DMS53 treated with DMSO at 0.1 percent for 48 hours (cell line): ENCODE results near the gene IL6ST.

Source experiments
- DNase-seq: peaks from one replicate; lab custom pipeline; 2025; ENCODE audit not compliant: unreplicated experiment; lab: John Stamatoyannopoulos, UW

The IL6ST gene

DNA sequence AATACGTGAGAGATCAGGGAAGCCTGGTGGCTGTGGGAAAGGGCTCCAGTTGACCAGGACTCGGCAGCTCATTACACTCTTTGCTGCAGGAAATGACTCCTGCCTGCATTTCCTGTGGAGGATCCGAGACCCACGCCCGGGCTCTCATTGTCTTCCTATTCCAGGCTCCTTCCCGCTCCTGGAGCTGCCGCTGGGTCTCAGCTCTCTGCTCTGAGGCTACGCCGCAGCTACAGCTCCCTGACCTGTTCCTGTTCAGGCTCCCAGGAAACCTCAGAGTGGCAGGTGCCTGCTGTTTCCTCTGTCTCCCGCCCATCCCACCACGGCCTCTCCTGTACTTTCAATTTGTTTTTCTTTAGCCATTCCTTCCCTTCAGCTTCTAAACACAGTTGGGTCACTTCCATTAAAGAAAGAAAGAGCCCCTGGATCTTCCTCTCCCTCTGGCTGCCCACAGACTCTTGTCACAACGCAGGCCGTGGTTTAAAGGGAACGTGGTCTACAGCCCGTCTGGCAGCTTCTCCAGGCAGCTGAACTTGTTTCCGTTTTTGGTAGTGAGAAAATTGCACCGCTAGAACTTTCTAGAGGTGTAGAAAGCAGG lies 71.5 kb downstream of the IL6ST start:
- DNase-seq: peak; percentile 68

DNA sequence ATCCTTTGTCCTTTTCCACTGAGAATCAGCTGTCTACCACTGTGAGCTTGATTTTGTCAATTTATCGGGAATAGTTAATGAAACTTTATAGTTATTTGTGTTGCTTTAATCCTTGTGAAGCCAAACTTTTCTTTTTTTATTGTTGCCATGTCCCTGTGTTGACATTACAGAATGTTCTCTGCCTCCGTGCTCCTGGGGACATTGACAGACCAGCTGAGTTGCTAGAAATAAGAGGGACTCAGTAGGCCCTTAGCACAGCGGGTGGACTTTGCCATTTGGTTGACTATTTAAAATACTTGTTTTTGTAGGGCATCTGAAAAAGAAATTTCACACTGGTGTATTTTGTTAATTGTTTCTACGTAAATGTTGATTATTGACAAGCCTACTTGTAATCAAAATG lies 73.1 kb downstream of the IL6ST start:
- DNase-seq: no peak

DNA sequence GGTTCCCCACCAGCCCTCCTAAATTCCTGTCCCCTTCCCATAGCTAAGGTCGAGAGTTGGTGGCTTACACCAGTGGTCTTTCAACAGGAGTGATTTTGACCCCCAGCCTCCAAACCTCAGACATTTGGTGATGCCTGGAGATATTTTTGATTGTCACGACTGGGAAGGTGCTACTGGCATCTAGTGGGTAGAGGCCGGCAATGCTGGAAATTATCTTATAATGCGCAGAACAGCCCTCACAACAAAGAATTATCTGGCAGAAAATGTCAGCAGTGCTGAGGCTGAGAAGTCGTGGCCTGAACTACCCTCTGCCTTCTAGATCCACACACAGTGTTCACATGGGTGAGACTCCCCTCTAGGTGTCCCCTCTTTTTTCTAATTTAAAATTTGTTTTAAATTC lies 74.0 kb downstream of the IL6ST start:
- DNase-seq: no peak

DNA sequence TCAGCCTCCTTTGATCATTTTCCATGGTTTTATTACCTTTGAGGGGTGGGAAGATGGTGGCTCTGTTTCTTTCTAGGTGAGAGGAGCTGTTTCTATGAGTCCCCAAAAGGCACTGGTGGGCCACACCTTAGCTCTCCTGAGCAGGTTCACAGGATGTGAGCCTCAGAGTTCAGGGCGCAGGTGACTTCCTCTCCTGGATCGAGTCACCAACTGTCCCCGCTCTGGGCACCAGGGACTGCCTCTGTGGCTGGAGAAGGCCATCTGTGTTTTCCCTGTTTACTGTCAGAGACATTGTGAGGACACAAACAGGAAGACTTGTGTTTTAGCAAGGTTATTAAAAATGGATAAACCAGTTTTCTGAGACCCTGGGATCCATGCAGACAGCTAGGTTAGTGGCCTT lies 75.1 kb downstream of the IL6ST start:
- no peak for DNase-seq

DNA sequence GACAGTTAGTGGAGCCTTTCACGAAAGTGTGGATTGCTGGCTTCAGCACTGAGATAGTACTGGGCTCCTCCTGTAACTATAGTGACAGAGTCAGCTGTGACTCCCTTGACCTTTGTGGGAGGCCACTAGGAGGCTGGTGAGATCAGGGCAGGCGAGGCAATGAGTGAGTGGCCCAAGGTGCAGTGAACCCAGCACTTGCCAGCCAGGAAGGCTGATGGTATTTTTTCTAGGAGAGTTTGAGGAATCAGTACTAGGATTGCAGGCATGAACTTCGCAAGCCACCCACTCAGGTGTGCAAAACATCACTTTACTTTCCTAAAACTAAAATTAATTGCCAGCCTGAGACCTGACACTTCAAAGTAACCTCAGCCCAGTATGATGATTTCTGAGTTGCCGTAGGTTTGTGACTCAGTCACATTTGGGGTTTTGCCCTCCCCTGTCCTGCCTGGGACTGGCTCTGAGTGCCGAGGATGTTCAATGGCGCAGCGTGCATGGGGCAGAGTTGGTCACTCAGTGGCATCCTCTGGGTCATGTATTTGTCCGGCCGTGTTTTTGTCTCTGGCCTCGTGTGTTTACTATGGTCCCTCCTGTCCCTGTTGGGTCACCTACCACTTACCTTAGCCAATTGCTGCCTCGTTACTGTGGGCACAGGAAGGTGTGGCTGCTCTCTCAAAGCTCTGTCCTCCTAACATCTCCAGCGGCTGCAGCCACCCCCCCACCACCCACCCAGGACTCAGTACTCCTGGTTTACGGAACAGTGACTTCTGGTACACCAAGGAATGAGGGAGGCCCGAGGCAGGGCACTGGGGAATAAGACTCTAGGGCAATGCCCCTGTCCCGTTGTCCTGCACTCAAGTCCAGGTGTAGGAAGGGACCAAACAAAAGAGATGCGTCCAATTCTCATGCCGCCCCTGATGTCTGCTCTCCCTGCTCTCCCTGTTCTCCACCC lies 76.4 kb downstream of the IL6ST start:
- DNase-seq: no peak

DNA sequence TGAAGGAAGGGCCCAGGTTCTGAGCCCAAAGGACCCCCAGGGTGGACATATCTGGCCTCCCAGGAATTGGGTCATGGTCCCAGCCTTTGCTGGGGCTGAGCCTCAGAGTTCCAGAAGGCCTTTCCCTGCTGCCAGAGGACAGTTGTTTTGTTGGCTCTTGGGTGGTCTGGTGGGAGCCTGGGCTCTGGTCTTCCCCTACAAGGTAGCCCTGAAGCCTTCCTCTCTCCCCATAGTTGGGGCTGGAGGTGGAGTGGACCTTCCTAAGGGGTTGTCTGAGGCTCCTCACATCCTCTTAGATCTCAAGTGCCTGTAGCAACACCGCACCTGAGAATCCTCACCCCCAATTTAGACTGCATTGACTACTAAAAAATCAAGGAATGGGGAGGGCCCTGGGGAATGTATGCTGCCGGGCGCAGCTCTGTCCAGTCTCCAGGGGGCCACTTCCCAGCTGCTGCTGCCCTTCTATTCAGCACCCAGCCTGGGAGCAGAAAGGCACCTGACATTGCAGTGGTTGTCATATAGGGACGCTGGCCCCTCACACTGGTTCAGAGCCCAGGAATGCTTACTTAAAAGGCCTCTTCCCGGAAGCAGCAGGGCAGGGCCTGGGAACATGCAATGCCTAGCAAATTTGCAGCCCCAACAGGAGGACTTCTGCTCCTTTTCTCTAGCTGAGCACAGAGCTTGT lies 77.2 kb downstream of the IL6ST start:
- DNase-seq: no peak

DNA sequence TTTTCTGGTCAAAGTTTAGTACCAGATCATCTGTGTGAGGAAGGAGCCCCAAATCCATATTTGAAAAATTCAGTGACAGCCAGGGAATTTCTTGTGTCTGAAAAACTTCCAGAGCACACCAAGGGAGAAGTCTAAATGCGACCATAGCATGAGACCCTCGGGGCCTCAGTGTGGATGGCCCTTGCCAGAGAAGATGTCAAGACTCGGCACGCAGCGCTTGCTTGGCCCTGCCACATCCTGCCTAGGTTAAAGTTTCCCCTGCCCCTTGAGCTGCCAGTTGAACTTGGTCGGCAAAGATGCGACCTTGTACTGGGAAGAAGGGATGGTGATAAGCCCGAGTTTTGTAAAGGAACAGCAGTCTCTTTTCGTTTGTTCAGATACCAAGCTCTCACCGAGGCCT lies 77.8 kb downstream of the IL6ST start:
- no peak for DNase-seq

DNA sequence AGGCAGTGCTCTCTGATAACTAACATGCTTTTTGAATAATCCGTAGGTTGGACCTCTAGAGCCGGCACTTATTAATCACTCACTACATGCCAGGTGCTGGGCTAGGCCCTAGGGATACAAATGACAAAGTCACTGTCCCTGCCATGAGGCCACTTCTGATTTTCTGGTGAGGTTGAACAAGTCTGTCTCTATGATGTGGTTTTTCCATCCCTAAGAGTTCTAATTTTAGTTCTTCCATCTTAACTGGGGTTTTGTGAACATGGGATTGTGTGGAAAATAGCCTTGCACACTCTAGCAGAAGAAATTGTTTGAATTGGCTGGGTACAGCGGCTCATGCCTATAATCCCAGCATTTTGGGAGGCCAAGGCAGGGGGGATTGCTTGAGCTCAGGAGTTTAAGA lies 79.0 kb downstream of the IL6ST start:
- no peak for DNase-seq

DNA sequence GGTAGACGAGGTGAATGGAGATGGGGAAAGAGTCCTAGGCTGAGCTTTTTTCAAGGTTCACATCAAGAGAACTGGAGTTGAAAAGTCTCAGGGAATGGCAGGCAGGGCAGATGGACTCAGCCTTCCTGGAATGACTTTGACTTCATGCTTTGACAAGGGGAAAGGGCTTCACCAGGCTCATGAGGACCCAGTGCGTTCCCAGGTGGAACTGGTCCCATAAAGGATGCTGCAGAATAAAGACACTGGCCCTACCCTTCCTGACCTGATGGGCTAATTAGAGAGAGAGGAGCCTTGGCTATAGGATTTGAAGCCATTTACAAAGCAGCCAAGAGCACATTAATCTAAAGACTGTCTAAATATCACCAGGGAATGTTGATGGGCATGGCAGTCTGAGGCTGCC lies 79.8 kb downstream of the IL6ST start:
- no peak for DNase-seq

DNA sequence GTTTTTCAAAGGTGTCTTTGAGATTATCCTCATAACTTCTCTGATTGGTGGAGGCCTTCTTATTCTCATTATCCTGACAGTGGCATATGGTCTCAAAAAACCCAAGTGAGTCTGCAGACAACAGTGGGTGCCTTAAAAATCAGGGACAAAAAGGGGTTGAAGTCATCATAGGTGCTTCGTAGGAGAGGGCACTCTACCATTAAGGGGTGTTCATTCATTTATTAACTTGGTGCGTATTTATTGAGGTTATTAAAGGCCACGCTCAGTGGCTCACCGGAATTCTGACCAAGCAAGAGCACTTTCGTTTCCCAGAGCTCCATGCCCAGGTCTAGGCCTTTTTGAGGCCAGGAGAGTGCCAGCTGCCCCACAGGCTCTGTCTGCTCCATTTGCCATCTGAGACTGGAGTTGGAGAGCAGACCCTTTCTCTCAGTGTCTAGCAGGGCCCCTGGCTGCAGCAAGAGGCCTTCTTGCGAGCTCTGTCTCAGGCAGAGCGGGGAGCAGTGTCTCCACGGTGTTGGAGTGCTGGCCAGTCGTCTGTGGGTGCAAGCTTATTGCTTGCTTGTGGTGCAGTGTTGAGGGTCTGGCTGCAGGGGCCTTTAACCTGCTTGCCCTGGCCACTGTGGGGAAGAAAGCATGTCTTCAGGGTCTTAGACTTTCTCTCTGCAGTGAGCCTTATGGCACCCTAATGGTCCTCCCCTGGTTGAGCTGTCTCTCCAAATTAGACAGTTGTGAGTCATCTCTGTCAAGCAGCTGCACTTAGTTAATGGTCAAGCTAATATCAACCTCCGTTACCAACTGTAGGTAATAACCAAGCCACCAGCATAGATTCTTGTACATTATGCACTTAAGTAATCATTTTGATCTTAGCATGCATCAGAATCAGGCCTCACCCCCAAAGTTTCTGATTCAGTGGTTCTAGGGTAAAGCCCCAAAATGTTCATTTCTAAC lies 81.0 kb downstream of the IL6ST start:
- DNase-seq: peak; percentile 27

DNA sequence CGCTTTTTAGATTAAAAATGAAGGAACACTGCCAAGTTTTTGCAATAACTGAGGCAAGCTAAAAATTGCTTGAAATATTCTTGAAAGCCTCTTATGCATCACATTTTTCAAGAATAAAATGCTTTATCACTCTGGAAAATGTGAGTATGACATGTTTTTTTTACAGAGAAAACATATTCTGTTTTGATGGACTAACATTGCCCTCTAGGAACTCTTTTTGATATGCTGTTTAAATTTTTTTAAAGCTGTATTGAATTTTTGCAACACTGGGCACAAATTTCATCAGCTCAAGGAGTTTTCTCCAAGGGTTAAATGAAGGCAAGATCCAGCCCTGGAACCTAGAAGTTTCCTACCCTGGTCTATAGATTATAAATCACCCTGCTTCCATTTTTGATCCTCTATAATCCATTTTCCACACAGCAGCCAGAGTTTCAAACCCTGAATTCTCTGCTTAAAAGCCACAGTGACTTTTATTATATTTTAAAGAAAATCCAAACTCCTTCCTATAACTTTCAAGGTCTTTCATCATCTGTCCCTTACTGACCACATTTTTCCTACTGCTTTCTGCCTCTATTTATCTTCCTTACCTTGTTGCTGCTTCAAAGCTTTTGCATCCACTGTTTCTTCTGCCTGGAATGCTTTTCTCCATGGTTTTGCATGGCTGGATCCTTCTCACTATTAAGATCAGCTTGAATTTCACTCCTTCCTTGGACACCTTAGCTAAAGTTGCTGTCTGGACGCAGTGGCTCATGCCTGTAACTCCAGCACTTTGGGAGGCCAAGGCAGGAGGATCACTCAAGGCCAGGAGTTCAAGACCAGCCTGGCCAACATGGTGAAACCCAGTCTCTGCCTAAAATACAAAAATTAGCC lies 82.7 kb downstream of the IL6ST start:
- DNase-seq: no peak

DNA sequence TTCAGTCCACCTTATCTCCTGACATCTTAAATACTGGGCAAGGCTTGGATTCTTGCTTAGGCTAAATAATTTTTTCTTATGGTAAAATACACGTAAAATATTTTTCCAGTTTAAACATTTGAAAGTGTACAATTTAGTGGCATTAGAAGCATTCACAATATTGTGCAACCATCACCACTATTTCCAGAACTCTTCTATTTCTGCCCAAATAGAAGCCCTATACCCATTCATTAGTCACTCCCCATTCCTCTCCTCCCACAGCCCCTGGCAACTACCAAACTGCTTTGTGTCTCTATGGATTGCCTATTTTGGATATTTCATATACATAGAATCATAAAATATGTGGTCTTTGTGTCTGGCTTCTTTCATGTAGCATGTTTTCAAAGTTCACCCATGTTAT lies 86.0 kb downstream of the IL6ST start:
- DNase-seq: no peak

DNA sequence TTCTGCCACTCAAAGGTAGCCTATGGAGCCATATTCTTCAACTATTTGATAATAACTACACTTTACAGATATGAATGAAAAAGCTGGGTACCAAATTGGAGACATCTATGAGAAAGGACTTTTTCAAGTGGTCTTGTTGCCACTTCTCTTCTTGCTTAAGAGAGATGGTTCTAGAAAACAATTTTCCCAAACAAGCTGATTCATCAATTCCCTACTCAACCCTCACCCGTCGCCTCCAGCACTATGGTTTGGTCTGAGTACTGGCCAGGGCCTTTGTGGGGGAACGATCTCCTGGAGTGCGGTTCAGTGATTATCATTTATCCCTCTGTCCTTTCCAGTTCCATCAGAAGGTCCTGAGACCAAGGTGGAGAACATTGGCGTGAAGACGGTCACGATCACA lies 86.8 kb downstream of the IL6ST start:
- no peak for DNase-seq

DNA sequence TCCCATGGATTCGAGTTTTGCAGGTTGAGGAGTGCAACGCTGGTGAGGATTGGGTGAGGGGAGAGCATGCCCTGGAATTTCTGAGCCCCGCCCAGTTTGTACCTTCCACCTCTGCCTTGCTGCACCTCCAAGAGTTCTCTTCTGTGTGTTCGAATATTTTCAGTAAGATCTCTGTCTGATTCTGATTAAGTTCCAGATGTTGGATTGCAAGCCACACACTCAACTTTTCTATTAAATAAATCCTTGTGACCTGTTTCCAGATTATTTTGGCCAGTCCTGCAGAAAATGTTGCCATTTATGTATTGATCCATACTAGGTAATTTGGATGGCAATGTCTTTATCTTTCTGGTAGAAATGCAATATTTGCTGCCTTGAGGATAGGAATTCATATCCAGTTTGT lies 89.5 kb downstream of the IL6ST start:
- DNase-seq: no peak

DNA sequence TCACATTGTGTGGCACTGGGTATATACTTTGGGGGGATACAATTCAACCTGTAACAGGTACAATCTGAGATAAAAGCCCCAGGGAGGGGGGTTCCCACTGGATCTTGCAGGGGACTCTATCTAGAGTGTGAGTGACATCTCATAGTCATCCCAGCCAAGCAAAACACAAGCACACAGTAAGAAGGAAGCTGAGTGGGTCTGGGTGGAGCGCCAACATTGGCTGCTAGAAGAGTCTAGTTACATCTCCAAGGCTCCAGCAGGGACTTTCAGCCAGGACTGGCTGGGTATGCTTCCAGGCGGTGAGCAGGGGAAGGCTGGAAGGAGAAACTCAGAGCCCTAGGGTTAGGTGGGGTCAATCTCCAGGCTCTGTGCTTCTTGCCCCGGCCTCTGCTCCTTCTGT lies 90.6 kb downstream of the IL6ST start:
- no peak for DNase-seq

DNA sequence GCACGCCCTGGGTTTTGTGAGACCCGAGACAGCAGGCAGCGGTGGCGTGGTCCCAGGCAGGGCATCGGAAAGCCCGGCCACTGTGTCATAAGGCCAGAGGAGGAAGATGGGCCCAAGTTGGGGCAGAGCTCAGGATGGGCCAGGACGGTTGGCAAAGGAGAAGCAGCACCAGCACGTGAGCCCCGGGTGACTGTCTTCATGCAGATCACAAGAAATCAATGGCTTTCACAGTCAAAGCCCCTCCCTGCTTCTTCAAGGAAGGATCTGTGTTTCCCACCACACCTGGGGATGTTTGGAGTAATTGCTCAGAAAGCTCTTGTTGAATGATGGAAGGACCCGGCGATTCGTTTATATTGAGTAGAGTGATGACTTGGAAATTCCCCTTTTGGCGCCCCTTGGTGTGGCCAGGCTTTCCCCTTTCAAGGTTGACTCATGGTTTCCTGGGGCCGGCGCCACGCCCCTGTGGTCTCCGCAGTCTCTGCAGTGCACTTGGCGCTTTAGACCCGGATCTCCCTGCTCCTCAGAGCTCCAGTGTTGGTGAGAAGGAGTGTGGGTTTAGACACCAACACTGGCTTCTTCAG lies 91.6 kb downstream of the IL6ST start:
- no peak for DNase-seq

DNA sequence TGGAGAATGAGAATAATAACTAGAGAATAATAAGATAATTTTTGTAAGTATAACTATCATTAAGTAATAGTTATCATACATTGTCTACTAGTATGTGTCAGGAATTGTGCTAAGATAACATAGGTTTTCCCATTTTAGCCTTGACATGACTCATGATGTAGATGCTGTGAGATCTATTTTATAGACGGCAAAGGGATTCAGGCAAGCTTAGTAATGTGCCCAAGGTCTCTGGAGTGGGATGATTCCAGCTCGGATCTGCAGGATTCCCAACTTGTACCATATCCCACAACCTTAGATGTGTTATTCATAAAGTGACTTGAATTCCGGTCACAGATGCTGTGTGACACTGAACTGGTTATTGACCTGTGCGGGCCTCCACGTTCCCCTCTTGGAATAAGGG lies 92.1 kb downstream of the IL6ST start:
- no peak for DNase-seq

DNA sequence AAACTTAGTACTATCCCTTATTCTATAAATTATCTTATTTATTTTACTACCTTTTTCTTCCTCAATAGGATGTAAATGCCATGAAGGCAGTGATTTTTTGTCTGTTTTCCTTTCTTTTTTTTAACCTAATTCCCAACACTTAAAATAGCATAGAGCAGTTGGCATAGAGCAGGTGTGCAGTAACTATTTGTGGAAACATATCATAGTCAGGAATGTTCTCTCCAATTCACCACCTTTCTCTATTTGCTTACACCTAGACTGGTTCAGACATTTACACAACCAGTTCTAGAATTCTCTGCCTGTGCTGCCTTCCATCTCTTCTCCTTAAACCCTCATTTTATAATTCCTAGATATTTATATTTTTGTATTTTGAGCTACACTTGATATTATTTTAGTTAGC lies 94.0 kb downstream of the IL6ST start:
- peak; percentile 8 for DNase-seq

DNA sequence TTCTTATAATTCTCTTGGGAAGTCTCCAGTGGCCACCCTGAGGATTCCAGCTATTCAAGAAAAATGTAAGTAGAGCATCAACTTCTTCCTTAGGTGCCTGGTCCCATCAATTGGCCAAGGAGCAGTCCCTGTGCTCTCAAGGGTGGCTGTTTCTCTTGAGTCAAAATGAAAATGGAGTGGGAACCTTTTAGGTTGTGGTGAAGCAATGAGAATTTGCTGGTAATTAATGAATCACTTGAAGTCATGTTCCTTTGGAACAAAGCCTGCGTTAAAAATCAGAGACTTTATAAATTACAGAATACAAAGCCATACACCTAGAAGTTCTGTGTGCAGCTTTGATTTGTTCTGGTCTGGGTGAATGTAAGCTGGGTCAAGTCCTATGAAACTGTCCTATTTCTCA lies 94.7 kb downstream of the IL6ST start:
- DNase-seq: no peak

DNA sequence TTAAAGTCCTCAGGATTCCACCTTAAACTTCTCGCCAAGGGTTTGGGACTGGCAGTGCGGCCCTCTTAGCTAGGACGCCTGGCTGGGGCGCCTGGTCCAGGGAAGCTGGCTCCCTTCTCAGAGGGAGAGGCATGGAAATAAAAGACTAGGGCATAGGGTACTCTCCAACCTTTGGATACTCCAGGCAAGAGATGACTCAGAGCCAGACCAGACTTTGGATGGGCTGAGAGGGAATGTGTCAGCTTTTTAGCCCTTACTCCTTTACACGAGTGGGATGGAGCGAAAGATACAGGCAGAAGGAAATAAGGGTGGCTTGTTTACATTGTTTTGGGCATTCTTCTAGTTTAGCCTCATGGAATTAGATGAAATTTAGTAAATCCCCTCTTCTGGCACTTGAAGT lies 95.4 kb downstream of the IL6ST start:
- DNase-seq: no peak
